Measurements from ENCODE around the gene CETN1.

The CETN1 gene

DNA sequence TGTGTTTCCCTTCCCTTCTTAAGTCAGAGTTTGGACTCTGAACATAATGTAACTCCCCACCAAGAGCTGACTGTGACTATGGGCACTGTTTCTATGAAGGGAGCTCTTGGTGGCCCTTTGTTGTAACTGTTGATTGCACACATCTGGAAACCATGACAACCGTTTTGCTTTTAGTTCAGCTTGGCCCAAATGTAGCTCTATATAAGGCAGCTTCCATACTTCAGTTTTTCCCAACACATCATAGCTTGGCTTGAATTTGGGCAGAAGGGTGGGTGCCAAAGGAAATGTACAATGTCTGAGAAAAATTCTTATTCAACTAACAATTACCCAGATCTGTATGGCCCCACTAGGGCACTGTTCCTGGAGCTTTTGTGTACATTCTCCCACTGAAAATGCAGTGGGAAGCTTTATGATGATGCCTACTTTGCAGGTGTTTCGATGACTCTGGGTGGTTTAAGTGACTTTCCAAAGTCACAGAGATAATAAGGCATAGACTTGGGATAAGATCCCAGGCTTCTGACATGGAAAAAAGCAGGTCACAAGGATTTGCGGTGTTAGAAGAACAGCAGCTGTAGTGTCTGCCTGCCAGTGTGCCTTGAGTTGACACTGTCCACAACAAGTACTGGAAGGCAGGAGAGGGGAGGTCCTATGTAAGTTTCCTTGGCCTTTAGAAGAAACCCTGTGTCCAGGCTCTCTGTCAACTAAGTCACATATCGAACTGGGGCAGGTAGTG lies 2.4 kb upstream of the CETN1 start:
- no peak for DNase-seq (ENCODE audit: low read depth)

DNA sequence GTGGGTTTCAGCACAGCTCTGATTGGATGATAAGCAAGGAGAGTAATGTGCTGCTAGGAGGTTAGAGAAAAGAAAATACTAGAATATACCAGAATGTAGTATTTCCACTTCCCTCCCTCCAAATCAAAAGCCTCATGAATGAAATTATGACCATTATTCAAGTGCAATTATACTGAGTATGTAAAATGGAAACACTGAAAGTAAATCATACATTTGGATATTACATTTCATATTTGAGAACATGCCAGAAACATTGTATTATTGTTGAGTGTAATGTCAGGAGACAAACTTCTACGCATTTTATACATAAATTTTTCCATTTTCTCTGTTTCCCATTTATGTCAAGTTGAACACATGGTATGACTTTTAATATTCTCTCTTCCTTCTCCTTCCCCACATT lies 942 bp upstream of the CETN1 start:
- no peak for DNase-seq (ENCODE audit: low read depth)

DNA sequence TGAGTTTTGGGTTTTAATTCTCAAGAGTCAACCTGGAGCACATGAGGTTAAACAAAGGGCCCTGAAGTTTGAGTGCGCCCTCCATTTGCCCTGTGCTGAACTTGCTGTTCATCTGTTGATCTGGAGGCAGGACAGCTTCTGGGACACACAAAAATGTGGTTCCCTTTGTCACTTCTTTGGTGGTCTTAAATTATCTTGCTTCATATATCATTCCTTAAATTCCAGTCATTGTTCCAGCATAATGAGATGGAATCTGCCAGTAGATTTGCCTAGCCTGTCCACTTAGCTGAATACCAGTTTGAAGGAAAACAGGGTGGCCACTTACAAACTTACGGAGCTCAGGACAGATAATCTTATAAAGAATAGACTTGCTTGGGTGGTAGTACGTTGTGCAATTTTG lies 916 bp downstream of the CETN1 start:
- DNase-seq (ENCODE audit: low read depth): no peak

- no peak for DNase-seq (ENCODE audit: low read depth)
Observed at GRCh38 chr18:582465-582864, 2.3 kb downstream of the CETN1 start.

GRCh38 chr18:595068-595467 lies 14.9 kb downstream of the CETN1 start:
- no peak for DNase-seq (ENCODE audit: low read depth)

DNA sequence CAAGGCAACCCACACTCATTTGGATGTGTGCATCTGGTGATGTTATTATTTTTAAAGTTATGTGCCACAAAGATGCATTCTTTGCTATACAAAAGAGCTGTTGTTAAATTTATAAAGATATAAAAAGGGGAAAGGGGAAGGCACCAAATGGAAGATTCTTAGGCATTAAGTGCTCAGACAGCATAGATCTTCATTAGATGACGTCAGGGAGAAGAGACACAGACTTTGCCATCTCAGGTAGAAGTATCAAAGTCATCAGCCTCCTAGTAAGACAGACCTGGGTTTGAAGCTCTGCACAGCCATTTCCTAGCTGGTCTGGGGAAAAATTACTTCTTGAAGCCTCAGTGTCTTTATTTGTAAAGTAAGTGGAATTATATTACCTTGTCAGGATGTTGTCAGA lies 15.4 kb downstream of the CETN1 start:
- no peak for DNase-seq (ENCODE audit: low read depth)

- DNase-seq (ENCODE audit: low read depth): peak; percentile 18
Observed at GRCh38 chr18:596288-596881, 16.2 kb downstream of the CETN1 start.

- no peak for DNase-seq (ENCODE audit: low read depth)
Observed at GRCh38 chr18:598124-598589, 18.0 kb downstream of the CETN1 start.

DNA sequence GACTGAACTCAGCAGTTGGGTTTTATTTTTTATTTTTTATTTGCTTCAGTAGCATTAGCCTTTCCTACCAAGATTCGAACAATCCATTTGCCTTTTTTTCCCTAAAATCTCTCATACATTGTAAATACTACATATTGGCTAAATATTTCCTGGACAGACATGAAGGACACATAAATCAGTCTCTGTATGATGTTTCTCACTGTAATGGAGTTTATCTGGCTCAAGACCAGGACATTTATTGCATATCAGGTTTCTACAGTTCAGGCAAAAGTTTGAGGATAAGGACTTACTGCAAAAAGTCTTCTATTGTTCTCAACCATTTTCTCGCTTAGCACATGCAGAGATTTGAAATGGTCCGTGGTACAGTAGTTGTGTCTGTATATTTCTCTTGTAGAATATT lies 19.9 kb downstream of the CETN1 start:
- DNase-seq (ENCODE audit: low read depth): no peak

- DNase-seq (ENCODE audit: low read depth): no peak
Observed at GRCh38 chr18:604771-605170, 24.6 kb downstream of the CETN1 start.

- no peak for DNase-seq (ENCODE audit: low read depth)
Observed at GRCh38 chr18:607930-608329, 27.8 kb downstream of the CETN1 start.

- no peak for DNase-seq (ENCODE audit: low read depth)
Observed at GRCh38 chr18:610214-610928, 30.2 kb downstream of the CETN1 start.

DNA sequence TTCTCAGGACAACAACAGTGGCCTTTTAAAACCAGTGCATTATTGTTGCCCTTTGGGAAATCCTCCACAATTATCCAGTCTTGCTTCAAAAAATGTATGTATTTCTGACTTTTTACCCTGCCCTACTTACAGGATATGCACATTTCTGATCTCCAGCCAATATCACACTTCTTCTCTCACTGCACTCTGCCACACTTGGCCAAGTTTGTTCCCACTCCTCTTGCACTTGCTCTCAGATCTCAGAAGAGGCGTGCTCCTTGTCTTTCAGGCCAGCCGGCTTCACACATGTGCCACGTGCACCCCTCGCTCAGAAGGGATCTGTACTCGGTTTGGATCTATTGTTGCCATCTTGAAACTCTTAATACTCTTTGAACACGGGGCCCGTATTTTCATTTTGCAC lies 32.0 kb downstream of the CETN1 start:
- DNase-seq (ENCODE audit: low read depth): no peak

DNA sequence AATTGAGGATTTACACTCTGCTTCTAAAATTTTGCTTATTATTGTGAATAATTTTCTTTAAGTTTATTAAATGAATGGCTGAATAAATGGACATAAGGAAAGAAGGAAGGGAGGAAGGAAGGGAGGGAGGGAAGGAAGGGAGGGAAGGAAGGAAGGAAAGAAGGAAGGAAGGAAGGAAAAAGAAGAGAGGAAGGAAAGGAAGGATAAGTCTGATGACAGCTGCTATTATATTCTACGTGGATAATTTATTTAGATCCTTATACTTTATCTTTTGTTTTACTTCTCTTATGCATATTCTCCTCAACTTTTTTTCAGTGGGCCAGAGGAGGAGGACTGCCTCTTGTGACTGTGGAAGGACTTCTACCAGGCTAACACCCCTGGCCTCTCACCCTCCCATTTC lies 34.0 kb downstream of the CETN1 start:
- no peak for DNase-seq (ENCODE audit: low read depth)

DNA sequence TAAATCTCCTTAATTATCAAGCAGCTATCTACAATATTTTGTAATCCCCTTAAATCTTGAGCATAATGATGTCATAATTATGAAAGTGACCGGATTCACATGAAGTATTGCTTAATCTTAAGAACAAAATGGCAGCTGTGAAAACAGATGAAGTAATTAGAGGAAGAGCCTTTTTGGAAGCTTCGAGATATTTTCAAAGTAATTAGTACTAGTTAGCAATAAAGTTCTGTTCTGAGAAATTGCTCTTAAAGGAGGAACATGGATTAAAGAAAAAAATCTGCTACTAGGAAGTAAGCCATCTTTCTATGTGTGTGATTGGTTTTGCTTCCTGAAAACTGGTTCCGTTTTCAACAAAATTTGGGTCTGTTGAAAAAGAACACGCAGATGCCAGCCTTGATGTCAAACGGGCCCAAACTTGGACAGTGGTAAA lies 34.9 kb downstream of the CETN1 start:
- no peak for DNase-seq (ENCODE audit: low read depth)

- DNase-seq (ENCODE audit: low read depth): no peak
Observed at GRCh38 chr18:615773-616172, 35.6 kb downstream of the CETN1 start.

- DNase-seq (ENCODE audit: low read depth): no peak
Observed at GRCh38 chr18:616380-616995, 36.3 kb downstream of the CETN1 start.

DNA sequence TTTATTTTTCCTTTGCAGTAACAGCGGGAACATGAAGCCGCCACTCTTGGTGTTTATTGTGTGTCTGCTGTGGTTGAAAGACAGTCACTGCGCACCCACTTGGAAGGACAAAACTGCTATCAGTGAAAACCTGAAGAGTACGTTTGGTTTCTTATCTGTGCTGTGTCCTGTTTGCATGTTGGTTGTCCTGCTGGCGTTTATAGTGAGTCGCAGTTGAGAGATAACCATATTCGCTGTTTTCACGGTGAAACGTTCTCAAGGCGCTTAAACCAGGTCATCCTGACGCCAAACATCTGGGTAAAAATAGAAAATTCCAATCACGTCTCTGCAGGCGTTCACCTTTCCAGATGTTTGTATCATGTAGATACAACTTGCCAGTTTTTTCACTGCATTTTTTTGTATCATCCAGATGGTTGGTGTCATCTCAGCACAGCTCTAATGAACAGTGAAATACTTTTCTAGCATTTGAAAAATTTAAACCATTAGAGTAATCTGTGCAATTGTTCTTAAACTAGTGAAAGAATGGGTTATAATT lies 37.9 kb downstream of the CETN1 start:
- DNase-seq (ENCODE audit: low read depth): peak; percentile 21

GRCh38 chr18:618618-619017 lies 38.4 kb downstream of the CETN1 start:
- DNase-seq (ENCODE audit: low read depth): no peak

- no peak for DNase-seq (ENCODE audit: low read depth)
Observed at GRCh38 chr18:621291-622043, 41.3 kb downstream of the CETN1 start.

- DNase-seq (ENCODE audit: low read depth): no peak
Observed at GRCh38 chr18:622289-622688, 42.1 kb downstream of the CETN1 start.

Measured in CMK (cell line).